ENCODE data around the gene SLC25A22.

Gene SLC25A22

GRCh38 chr11:809287-810039 is 11.4 kb upstream of the SLC25A22 start, which contains the start of gene RPLP2:
Gene RPLP2, plus strand, starts transcription at chr11:809967. Its CDS starts 268 bp downstream, at chr11:810235.
- peak; percentile 98 for DNase-seq (ENCODE audit: low read depth in 2 of 2)
- TF ChIP-seq, protein P1, sequence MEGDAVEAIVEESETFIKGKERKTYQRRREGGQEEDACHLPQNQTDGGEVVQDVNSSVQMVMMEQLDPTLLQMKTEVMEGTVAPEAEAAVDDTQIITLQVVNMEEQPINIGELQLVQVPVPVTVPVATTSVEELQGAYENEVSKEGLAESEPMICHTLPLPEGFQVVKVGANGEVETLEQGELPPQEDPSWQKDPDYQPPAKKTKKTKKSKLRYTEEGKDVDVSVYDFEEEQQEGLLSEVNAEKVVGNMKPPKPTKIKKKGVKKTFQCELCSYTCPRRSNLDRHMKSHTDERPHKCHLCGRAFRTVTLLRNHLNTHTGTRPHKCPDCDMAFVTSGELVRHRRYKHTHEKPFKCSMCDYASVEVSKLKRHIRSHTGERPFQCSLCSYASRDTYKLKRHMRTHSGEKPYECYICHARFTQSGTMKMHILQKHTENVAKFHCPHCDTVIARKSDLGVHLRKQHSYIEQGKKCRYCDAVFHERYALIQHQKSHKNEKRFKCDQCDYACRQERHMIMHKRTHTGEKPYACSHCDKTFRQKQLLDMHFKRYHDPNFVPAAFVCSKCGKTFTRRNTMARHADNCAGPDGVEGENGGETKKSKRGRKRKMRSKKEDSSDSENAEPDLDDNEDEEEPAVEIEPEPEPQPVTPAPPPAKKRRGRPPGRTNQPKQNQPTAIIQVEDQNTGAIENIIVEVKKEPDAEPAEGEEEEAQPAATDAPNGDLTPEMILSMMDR (IDR thresholded peaks at IDR 0.05; ENCODE audit: low read depth, low read length) = no peak
- H3K4me3 ChIP-seq (replicated peaks in 1 of 2; ENCODE audit: low read depth in 2 of 2, low read length in 2 of 2) = peak within 1 kb of the TSS; percentile 95 to 96

DNA sequence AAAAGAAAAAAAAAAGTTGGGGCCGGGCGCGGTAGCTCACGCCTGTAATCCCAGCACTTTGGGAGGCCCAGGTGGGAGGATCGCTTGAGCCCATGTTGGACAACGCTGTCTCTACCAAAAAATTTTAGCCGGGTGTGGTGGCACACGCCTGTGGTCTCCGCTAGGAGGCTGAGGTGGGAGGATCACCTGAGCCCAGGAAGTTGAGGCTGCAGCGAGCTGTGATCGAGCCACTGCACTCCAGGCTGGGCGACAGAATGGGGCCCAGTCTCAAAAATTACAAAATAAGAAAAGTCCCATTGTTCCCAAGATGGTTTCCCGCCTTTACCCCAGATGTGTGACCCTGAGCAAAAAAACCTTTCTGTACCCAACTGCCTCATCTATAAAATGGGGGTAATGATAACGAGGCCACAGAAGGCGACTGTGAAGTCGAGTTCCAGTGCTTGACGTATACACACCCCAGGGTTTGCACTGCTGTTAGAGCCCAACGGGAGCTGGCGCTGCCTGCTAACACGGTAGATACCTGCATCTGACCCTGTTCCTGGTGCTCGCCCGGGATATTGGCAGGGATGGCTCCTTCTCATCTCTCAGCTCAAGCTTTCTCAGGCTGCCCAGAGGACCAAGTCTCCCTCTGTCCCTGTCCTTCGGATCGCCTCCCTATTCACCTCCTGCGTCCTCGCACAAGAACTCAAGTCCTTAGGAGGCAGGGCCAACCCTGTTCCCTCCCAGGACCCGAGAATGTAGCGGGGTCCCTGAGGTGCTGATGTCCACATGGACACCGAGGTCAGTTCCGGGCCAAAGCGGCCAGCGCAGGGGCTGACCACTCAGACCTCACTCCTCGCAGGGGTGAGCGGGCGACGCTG is 10.6 kb upstream of the SLC25A22 start:
- TF ChIP-seq, protein P1 (IDR thresholded peaks at IDR 0.05; ENCODE audit: low read depth, low read length) = no peak
- peak overlapping the region; percentile 95 to 96 for H3K4me3 ChIP-seq (replicated peaks in 1 of 2; ENCODE audit: low read depth in 2 of 2, low read length in 2 of 2)
- no peak for DNase-seq (ENCODE audit: low read depth in 2 of 2)

DNA sequence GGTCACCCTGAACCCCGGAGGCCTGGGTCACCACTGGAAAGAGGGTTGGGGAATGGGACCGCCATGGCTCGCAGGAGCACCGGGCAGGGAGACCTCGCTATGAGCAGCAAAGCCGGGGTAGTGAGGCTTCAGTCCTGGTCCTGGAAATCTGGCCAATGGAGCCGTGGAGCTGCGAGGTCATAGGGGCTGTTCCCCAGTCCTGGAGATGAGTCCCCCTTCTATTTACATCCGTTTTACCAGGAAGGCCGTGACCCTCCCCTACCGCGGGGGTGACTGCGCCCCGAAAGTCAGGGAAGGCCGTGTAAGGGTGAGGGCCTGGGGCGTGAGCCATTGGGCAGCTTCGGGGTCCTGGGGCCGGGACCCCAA is 6.5 kb upstream of the SLC25A22 start:
- TF ChIP-seq, protein P1 (IDR thresholded peaks at IDR 0.05; ENCODE audit: low read depth, low read length) = no peak
- DNase-seq (ENCODE audit: low read depth in 2 of 2) = no peak
- H3K4me3 ChIP-seq (replicated peaks in 1 of 2; ENCODE audit: low read depth in 2 of 2, low read length in 2 of 2) = peak overlapping the region; percentile 56 to 57

DNA sequence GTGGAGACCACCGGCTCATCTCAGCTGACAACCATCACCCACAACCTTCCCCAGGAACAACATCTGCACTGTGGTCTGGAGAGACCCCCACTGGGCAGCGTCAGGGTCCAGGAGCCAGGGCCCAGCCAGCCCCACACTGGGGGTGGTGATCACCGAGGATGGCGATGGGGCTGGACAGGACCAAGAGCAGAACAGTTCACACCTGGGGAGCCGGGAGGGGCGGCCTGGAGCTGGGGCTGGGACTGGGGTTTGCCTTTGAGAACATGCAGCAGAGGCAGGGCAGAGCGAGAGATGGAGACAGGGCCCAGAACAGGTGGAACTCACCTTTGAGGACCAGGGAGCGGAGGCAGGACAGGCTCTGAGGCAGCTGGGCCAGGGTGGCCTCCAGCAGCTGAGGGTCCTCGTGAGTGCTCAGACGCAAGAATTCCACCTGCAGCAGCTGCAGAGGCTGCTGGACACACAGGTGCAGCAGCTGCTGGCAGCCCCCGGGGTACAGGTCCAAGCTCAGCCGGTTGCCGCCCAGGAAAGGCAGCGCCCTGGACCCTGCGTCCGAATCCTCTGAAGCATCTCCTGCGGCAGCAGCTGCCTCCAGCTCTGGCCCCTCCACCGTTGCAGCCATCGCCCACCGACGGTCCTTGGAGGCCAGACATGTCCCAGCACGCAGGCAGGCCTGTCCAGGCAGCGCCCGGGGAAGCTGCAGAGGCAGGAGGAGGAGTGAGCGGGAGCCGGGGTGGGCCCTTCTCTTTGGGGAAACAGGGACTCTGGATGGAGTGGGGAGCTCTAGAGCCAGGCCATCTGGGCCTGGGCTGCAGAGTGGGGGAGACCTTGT is 5.9 kb upstream of the SLC25A22 start:
- TF ChIP-seq, protein P1 (IDR thresholded peaks at IDR 0.05; ENCODE audit: low read depth, low read length) = no peak
- peak overlapping the region; percentile 56 to 57 for H3K4me3 ChIP-seq (replicated peaks in 1 of 2; ENCODE audit: low read depth in 2 of 2, low read length in 2 of 2)
- no peak for DNase-seq (ENCODE audit: low read depth in 2 of 2)

GRCh38 chr11:803467-803742 is 5.3 kb upstream of the SLC25A22 start:
- H3K4me3 ChIP-seq (replicated peaks in 1 of 2; ENCODE audit: low read depth in 2 of 2, low read length in 2 of 2) = no peak overlapping the region
- no peak for DNase-seq (ENCODE audit: low read depth in 2 of 2)
- TF ChIP-seq, protein P1 (IDR thresholded peaks at IDR 0.05; ENCODE audit: low read depth, low read length) = no peak

GRCh38 chr11:802693-803466 is 4.8 kb upstream of the SLC25A22 start:
- TF ChIP-seq, protein P1 (IDR thresholded peaks at IDR 0.05; ENCODE audit: low read depth, low read length) = no peak
- no peak overlapping the region for H3K4me3 ChIP-seq (replicated peaks in 1 of 2; ENCODE audit: low read depth in 2 of 2, low read length in 2 of 2)
- DNase-seq (ENCODE audit: low read depth in 2 of 2) = no peak

All from cardiac fibroblast (primary cell).